Measurements from ENCODE around the gene BARHL1.

GRCh38 chr9:132584601-132585560, 2.5 kb downstream of the BARHL1 start:
- no peak for TF ChIP-seq MAZ (IDR thresholded peaks at IDR 0.05; ENCODE audit: borderline replicate concordance, low read depth, low read length)
- TF ChIP-seq, protein P1, sequence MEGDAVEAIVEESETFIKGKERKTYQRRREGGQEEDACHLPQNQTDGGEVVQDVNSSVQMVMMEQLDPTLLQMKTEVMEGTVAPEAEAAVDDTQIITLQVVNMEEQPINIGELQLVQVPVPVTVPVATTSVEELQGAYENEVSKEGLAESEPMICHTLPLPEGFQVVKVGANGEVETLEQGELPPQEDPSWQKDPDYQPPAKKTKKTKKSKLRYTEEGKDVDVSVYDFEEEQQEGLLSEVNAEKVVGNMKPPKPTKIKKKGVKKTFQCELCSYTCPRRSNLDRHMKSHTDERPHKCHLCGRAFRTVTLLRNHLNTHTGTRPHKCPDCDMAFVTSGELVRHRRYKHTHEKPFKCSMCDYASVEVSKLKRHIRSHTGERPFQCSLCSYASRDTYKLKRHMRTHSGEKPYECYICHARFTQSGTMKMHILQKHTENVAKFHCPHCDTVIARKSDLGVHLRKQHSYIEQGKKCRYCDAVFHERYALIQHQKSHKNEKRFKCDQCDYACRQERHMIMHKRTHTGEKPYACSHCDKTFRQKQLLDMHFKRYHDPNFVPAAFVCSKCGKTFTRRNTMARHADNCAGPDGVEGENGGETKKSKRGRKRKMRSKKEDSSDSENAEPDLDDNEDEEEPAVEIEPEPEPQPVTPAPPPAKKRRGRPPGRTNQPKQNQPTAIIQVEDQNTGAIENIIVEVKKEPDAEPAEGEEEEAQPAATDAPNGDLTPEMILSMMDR (conservative IDR thresholded peaks at IDR 0.05; ENCODE audit: low read depth, low read length), result no peak
- TF ChIP-seq POLR2A (IDR thresholded peaks at IDR 0.05; ENCODE audit: low read depth, low read length), result no peak
- no peak for TF ChIP-seq SMC3 (IDR thresholded peaks at IDR 0.05; ENCODE audit: low read depth, low read length)
- TF ChIP-seq CEBPB (IDR thresholded peaks at IDR 0.05; ENCODE audit: low read depth, low read length), result no peak

Measured in IMR-90 (cell line).